ENCODE measurements around the gene VASP.
"Not testable (repeated sequence)": the region's sequence is repeated elsewhere in the genome, so short reads cannot be mapped to it uniquely, and the experiment has no call there.

The VASP gene

DNA sequence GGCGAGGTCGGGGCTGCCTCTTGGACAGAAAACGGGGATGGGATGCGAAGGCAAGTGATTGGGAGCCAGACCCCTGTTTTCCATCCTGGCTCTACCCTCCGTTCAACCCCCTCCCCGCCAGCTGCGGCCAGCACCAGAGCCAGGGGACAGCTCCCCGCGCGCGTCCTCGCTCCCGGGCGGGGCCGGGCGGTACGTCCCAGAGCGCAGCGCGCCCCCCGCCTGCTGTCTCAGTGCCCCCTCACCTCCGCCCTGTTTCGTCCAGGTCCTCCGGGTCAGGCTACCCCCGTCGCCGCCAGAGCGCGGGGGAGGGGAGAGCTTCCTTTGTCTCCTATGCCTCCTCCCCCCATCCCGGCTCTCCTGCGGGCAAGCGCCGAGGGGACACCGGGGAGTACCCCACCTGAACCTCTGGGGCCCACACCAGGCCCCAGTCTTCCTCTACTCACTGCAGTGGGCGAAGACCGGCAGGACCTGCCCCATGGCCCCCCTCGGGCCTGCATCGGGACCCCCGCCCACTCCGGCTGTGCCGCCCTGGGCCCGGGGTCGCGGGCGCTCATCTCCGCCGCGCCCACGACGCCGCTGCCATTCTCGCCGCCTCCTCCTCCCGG, 10.8 kb upstream of the VASP start:
- no peak for DNase-seq (ENCODE audit: low read depth in 2 of 2)

DNA sequence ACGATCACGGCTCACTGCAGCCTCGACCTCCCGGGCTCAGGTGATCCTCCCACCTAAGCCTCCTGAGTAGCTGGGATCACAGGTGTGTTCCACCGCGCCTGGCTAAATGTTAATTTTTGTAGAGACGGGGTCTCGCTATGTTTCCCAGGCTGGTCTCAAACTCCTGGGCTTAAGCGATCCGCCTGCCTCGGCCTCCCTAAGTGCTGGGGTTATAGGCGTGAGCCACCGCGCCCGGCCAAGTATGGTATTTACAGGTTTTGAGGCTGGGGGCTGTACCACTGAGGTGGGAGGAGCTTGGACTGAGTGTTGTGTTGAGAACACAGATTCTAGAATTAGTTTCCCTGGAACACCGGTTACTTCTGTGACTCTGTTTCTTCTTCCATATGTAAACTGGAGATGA, 9.5 kb upstream of the VASP start:
- DNase-seq (ENCODE audit: low read depth in 2 of 2): no peak

DNA sequence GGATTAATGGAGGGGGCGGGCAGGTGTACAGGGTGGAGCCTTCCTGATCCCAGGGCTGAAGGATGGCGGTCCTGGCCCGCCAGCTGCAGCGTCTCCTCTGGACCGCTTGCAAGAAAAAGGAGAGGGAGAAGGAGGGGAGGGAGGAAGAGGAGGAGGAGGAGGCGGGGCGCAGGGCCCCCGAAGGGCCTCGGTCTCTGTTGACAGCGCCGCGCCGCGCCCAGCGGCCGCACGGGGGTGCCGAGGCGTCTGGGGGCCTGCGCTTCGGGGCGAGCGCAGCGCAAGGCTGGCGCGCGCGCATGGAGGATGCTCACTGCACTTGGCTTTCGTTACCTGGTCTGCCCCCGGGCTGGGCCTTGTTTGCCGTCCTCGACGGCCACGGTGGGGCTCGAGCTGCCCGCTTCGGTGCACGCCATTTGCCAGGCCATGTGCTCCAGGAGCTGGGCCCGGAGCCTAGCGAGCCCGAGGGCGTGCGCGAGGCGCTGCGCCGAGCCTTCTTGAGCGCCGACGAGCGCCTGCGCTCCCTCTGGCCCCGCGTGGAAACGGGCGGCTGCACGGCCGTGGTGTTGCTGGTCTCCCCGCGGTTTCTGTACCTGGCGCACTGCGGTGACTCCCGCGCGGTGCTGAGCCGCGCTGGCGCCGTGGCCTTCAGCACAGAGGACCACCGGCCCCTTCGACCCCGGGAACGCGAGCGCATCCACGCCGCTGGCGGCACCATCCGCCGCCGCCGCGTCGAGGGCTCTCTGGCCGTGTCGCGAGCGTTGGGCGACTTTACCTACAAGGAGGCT, 8.7 kb upstream of the VASP start, which contains the start of gene PPM1N:
Gene PPM1N (plus strand): TSS at position 33 of the 785 bp plus-strand sequence. CDS start 30 bp downstream, at position 63.
- DNase-seq (ENCODE audit: low read depth in 2 of 2): no peak

DNA sequence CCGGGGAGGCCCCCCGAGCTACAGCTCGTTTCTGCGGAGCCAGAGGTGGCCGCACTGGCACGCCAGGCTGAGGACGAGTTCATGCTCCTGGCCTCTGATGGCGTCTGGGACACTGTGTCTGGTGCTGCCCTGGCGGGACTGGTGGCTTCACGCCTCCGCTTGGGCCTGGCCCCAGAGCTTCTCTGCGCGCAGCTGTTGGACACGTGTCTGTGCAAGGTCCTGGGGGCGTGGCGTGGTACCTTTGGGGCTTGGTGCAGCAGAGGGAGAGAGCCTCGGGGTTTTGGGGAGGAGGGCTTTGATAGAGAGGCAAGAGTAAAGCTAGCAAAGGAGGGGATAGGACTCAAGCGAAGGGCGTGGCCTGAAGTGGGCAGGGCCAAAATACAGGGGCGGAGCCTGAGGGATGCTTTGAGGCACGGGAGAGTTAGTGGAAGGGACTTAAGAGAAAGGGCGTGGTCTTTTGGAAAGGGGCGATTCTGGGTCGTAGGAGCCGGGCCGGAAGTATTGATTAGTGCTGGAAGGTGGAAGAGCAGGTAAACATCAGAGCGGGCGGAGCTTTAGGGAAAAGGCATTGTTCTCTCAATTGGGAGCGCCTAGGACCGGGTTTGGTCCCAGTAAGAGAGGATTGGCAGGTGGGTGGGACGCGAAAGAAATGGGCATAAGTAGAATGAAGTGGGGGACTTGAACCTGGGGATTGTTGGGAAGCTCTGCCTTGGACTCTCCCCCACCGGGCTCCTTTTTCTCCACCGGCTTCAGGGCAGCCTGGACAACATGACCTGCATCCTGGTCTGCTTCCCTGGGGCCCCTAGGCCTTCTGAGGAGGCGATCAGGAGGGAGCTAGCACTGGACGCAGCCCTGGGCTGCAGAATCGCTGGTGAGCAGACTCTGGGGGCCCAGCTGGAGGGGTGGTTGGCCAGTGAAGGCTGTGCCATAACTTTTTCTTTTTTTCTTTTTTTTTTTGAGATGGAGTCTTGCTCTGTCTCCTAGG, 7.8 kb upstream of the VASP start:
- DNase-seq (ENCODE audit: low read depth in 2 of 2): no peak

DNA sequence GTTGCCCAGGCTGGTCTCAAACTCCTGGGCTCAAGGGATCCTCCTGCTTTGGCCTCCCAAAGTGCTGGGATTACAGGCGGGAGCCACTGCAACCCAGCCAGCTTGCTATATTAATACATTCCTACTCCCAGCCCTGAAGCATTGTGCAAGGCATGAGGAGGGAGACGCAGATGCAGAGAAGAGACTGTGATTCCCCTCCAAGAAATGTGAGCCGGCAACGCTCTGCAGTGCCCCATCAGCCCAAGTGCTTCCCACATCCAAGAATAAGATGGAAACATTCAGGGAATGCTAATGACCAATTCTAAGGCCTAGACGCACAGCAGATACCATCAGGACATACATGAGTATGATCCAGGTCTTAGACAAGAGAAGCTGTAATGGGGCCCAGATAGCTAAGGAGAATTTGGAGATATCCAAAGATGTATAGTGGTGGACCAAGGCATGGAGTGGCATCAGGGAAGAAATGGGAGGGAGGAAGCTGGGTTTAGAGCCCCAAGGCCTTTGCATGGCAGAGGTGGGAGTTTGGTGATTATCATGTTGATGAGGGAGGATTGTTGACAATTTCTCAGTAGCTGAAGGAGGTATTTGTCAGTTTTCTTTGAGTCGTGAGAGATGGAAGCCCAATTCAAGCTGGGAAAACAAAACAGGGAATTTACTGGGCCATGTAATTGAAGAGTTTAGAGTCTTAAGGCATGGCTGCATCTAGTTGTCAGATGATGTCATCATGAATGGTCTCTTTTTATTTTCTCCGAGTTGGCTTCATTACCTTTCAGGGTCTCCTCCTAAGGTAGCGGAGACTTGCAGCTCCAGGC, 6.2 kb upstream of the VASP start:
- no peak for DNase-seq (ENCODE audit: low read depth in 2 of 2)

DNA sequence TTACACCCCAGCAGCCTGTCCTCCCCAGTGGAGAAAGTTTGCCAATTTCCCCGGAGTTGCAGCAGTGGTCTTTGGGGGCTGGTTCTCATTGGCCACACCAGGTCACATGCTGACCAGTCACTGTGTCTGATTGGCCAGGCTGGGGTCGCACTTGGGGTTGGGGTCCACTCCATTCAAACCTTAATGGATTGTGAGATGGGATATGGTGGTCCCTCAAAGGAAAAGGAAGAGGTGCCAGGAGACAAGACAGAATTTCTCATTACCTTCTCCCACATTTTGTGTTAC, 5.6 kb upstream of the VASP start:
- no peak for DNase-seq (ENCODE audit: low read depth in 2 of 2)

DNA sequence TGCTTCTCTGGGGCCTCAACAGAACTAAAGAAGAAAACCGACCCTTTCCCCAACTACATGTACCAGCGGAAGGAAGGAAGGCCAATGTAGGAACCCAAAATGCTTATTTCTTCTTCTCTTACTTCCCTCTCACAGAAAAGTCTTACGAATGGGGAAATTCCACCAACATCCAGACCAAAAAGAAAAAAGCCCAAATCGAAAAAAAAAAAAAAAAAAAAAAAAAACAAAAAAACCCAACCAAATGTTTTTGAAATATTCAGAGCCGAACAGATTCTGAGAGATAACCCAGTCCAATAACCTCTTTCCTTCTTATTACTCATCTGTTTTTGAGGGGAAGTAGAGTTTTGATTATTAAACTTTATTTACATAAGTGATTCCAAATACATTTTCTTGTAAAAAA, 5.2 kb upstream of the VASP start:
- no peak for DNase-seq (ENCODE audit: low read depth in 2 of 2)

DNA sequence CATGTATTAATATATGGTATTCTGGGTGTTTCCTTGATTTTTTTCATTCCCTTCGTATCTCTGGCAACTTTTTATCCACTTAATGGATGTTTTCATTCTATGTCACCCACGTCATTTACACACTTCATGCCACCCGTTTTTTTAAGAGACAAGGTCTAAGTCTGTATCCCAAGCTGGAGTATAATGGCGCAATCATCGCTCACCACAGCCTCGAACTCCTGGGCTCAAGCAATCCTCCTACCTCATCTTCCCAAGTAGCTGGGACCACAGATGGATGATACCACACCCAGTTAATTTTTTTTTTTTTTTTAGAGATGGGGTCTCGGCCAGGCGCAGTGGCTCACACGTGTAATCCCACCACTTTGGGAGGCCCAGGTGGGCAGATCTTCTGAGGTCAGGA, 3.4 kb upstream of the VASP start:
- no peak for DNase-seq (ENCODE audit: low read depth in 2 of 2)

DNA sequence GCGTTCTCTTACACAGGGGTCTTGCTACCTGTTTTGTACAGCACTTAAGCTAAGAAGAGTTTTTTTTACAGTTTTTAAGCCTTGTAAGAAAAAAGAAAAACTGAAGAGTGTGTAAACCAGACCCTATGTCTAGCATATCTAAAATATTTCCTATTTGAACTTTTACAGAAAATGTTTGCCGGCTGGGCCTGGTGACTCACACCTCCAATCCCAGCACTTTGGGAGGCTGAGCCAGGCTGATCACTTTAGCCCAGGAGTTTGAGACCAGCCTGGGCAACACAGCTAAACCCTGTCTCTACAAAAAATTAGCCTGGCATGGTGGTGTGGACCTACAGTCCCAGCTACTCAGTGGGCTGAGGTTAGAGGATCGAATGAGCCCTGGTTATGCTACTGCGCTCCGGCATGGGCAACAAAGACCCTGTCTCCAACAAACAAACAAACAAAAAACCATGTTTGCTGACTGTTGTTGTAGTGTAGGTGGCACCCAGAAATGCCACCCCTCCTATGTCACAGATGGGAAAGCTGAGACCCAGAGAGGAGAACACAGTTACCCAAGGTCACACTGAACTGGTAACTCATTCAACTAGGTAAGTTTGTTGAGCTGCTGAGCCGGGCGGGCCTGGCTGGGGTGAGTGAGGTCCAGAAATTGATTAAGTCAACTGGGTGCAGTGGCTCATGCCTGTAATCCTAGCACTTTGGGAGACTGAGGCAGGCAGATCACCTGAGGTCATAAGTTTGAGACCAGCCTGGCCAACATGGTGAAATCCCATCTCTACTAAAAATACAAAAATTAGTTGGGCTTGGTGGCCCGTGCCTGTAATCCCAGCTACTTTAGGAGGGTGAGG, 1.9 kb upstream of the VASP start:
- no peak for DNase-seq (ENCODE audit: low read depth in 2 of 2)

DNA sequence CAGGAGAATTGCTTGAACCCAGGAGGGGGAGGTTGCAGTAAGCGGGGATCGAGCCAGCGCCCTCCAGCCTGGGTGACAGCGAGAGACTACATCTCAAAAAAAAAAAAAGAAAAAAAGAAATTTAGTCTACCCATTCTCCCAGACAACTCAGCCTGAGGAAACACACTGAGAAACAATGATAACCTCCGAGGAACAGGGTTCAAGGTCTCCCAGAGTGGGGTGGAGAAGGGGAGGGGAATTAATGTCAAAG, 1.4 kb upstream of the VASP start:
- DNase-seq (ENCODE audit: low read depth in 2 of 2): no peak

DNA sequence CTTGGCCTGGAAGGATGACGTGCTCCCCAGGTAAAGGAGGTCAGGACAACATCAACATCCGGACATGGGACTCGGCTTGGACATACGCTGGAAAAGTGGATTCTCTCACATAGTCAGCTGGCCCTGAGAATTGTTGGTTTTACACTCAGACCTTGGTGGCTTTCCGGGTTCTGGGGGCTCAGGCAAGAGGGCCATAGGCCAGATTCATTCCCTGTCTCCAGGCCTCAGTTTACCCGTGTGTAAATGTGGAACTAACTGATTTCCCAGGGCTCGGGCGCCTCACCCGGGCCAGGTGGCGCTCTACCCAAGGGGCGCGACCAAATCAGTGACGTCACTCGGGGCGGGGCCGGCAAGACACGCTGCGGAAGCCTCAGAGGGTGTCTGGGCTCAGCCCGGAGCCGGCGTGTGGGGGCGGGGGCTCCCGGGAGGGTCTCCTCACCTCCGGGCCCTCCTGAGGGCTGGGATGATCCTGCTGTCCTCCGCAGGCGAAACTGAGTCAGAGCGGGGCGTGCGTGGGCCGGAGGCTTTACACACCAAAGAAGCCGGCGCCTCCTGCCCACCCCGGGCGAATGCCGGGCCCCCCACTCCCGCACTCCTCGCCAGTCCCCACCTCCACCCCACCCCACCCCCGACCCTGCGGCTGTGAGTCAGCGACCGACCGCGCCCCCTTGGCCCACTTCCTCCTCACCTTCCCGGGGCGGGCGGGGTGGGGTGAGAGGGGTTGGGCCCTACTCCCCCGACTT, 862 bp upstream of the VASP start:
- DNase-seq (ENCODE audit: low read depth in 2 of 2): peak; percentile 81 to 82

DNA sequence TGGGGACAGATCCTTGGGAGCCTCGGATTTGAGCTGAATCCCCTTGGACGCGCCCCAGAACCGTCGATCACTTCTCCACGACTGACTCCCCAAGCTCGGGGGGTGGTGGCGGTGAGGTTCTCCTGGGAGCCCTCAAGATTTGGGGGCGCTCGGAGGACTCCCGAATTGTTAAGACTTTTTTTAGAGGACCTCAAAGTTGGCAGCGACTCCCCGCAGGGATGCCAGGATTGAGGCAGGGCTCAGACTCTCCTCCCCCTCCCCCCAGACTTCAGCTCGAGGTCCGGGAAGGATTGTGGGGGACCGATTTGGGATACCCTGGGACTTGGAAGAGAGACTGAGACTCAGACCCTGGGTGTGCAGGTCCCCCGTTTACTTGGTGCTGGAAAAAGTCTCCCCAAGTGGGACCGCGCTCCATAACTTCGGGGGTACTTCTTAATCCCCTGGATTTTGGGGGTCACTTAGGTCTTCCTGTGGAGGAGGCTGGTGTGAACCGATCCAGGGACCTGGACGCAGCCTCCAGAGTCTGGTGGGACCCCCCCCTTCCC, 665 bp downstream of the VASP start:
- no peak for DNase-seq (ENCODE audit: low read depth in 2 of 2)

DNA sequence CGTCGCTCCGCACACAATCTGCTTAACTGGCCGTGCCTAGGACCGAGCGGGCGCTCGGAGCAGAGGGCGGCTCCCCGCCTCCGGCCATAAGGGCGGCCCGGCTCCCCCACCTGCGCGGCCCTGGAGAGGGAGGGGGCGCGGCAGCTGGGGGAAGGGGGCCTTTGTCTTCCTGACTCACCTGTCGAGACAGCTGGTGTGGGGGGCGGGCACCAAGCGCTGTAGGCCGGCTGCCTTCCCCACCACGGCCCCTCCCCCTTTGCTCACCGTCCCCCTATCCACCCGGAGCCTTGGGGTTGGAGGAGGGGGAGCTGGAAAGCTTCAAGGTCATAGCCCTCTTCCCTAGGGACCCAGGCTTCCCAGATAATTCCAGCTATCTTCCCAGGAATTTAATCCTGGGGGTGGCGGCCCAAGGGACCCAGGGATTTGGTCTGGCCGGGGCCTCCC, 1.2 kb downstream of the VASP start:
- DNase-seq (ENCODE audit: low read depth in 2 of 2): no peak

DNA sequence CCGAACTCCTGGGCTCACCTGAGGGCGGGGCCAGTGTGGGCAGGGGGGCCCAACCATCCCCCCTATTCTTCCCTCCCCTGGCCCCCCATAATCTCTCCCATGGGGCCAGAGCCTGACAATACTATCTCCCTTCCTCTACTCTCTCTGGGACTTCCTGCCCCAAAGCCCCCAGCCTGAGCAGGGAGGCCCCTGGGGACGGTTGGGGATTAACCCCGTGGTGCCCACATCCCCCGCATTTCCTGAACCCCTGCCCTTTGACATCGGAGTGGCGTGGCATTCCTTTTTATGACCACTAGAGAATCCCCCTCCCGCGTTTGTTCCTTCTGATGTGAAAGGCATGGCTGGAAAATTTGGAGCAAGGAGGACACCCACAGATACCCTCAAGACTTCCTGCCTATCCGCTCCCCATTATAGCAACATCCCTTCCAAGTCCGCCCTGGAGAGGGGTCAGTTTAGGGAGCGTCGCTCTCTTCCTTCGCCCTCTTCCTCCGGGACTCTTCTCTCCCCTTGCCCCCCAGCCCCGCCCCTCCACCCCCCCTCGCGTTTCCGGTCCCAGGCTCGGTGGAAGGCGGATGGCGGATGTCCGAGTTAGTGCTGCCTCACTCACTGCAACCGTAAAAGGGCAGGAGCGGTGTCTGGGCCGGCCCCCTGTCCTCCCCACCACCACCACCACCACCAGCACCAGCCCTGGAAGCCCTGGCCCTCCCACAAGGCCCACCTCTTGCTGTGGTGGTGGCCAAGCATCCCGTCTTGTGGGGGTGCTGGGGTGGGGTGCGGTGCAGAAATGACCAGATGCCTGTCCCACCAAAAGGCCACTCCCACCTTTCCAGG, 1.8 kb downstream of the VASP start:
- DNase-seq (ENCODE audit: low read depth in 2 of 2): no peak

DNA sequence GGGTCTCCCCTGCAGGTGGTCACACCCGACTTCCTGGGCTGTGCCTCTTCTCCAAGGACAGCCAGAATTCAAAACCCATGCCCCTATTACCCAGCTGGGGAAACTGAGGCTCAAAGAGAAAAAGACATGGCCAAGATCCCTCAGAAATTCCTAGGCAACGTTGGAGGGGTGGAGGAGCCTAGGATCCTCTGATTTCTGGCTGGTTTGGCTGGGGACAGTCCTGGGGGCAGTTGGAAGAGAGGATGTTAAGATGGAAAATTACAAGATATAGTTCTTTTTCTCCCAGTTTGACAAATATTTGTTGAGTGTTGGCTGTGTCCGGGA, 2.4 kb downstream of the VASP start:
- no peak for DNase-seq (ENCODE audit: low read depth in 2 of 2)

DNA sequence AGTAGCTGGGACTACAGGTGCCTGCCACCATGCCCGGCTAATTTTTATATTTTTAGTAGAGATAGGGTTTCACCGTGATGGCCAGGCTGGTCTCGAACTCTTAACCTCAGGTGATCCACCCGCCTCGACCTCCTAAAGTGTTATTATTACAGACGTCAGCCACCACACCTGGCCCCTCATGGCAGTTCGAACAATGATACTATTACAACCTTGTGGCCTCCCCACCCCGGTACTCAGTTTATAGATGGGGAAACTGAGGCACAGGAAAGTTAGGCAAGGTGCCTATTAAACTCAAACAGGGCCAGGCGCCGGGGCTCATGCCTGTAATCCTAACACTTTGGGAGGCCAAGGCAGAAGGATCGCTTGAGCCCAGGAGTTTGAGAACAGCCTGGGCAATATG, 3.1 kb downstream of the VASP start:
- not testable (repeated sequence) for DNase-seq (ENCODE audit: low read depth in 2 of 2)

DNA sequence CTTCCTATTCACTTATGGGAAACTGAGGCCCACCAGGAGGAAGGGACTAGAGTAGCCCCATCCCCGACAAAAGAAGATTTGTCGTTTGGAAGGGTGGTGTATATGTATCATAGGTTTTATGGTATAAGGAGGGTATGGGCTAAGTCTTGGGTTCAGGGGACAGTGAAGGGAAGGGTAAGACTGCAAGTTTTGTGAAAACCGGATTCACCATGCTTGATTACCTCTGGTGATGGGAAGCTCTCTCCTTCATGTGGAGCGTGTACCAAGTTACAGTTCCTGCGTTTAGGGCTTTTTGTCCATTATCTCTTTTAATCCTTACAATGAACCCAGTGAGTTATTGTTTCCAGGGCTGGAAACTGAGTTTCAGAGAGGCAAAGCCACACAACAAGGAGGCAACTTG, 3.8 kb downstream of the VASP start:
- no peak for DNase-seq (ENCODE audit: low read depth in 2 of 2)

DNA sequence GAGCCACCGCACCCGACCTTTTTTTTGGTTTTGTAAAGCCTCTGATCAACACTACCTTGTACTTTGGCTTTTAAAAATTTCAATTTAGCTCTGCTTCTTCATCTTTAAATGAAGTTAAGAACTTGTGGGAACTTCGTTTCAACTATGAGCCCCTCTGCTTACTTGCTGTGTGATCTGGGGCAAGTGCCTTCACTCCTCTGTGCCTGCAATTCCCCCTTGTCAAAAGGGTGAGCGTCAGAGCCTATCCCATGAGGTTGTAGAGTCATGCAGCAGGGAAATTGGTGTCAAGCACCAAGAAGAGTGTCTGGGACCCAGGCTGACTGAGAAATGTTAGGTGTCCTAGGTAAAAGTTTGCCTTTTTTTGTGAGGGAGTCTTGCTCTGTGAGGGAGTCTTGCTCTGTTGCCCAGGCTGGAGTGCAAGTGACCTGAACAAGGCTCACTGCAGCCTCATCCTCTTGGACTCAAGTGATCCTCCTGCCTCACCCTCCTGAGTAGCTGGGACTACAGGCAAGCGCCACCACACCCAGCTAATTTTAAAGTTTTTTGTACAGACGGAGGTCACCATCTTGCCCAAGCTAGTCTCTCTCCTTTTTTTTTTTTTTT, 5.7 kb downstream of the VASP start:
- no peak for DNase-seq (ENCODE audit: low read depth in 2 of 2)

All from fibroblast of skin of left quadriceps (primary cell).